ENCODE data around the gene ADAMTS14. TPM values are rescaled to one million over a fixed set of nuclear protein-coding genes. Genes with fewer than 3 reads are reported as not detected.

ADAMTS14 gene
- total and polyA plus RNA-seq, 4 donors, result 0.08 to 2.4 (median 0.37) TPM

- no peaks in the 10 kb centered on the region for H3K4me1 ChIP-seq (ENCODE audit: control insufficient read depth in 1 of 2, insufficient read depth in 2 of 2, low read length in 2 of 2)
- ATAC-seq (ENCODE audit: low FRiP score) (no peak), DNase-seq (no peak)
- no peak overlapping the region for H3K4me3 ChIP-seq (ENCODE audit: low read length in 2 of 2)
- H3K27me3 ChIP-seq (ENCODE audit: control insufficient read depth in 1 of 2, insufficient read depth in 2 of 2, low read length in 1 of 2), result no peaks in the 10 kb centered on the region
- no peak overlapping the region for H3K27ac ChIP-seq (ENCODE audit: low read depth in 1 of 2, low read length in 2 of 2)
- WGBS, 2 donors, result 89 to 91% methylated on average over 10 of the region's 10 CpGs
- intact Hi-C loops (cut with DNase I), result no loop called here
- no peaks in the 10 kb centered on the region for H3K9me3 ChIP-seq (ENCODE audit: control insufficient read depth, low read length)
- no peaks in the 10 kb centered on the region for H3K36me3 ChIP-seq (ENCODE audit: control insufficient read depth in 1 of 2, insufficient read depth in 2 of 2, low read length in 1 of 2)
These were observed 54.7 kb downstream of the ADAMTS14 start for GRCh38 chr10:70726909-70727495.

- no peak overlapping the region for H3K27ac ChIP-seq (ENCODE audit: low read depth in 1 of 2, low read length in 2 of 2)
- no peaks in the 10 kb centered on the region for H3K27me3 ChIP-seq (ENCODE audit: control insufficient read depth in 1 of 2, insufficient read depth in 2 of 2, low read length in 1 of 2)
- ATAC-seq (ENCODE audit: low FRiP score), result no peak
- no peak overlapping the region for H3K4me3 ChIP-seq (ENCODE audit: low read length in 2 of 2)
- H3K4me1 ChIP-seq (ENCODE audit: control insufficient read depth in 1 of 2, insufficient read depth in 2 of 2, low read length in 2 of 2), result no peaks in the 10 kb centered on the region
- DNase-seq, result no peak
- 87 to 93% methylated on average over 2 of the region's 2 CpGs for WGBS, 2 donors
- no peaks in the 10 kb centered on the region for H3K9me3 ChIP-seq (ENCODE audit: control insufficient read depth, low read length)
- no peaks in the 10 kb centered on the region for H3K36me3 ChIP-seq (ENCODE audit: control insufficient read depth in 1 of 2, insufficient read depth in 2 of 2, low read length in 1 of 2)
- intact Hi-C loops (cut with DNase I), result no loop called here
These were observed 56.0 kb downstream of the ADAMTS14 start for GRCh38 chr10:70728328-70728727.

- intact Hi-C loops (cut with DNase I), result no loop called here
- no peaks in the 10 kb centered on the region for H3K9me3 ChIP-seq (ENCODE audit: control insufficient read depth, low read length)
- H3K36me3 ChIP-seq (ENCODE audit: control insufficient read depth in 1 of 2, insufficient read depth in 2 of 2, low read length in 1 of 2), result no peaks in the 10 kb centered on the region
- no peaks in the 10 kb centered on the region for H3K4me1 ChIP-seq (ENCODE audit: control insufficient read depth in 1 of 2, insufficient read depth in 2 of 2, low read length in 2 of 2)
- ATAC-seq (ENCODE audit: low FRiP score) (no peak), DNase-seq (no peak)
- H3K27me3 ChIP-seq (ENCODE audit: control insufficient read depth in 1 of 2, insufficient read depth in 2 of 2, low read length in 1 of 2), result no peaks in the 10 kb centered on the region
- H3K27ac ChIP-seq (ENCODE audit: low read depth in 1 of 2, low read length in 2 of 2), result no peak overlapping the region
- 82 to 88% methylated on average over 16 of the region's 16 CpGs for WGBS, 2 donors
- H3K4me3 ChIP-seq (ENCODE audit: low read length in 2 of 2), result no peak overlapping the region
These were observed 57.6 kb downstream of the ADAMTS14 start for GRCh38 chr10:70729763-70730357.

- Histone ChIP-seq H3K4me3 (ENCODE audit: low read length in 2 of 2) (no peak overlapping the region), H3K4me1 (ENCODE audit: control insufficient read depth in 1 of 2, insufficient read depth in 2 of 2, low read length in 2 of 2) (no peaks in the 10 kb centered on the region), H3K27ac (ENCODE audit: low read depth in 1 of 2, low read length in 2 of 2) (no peak overlapping the region), H3K36me3 (ENCODE audit: control insufficient read depth in 1 of 2, insufficient read depth in 2 of 2, low read length in 1 of 2) (no peaks in the 10 kb centered on the region), H3K27me3 (ENCODE audit: control insufficient read depth in 1 of 2, insufficient read depth in 2 of 2, low read length in 1 of 2) (no peaks in the 10 kb centered on the region), H3K9me3 (ENCODE audit: control insufficient read depth, low read length) (no peaks in the 10 kb centered on the region)
- no peak for ATAC-seq (ENCODE audit: low FRiP score)
- intact Hi-C loops (cut with DNase I), result no loop called here
- 75 to 85% methylated on average over 2 of the region's 2 CpGs for WGBS, 2 donors
- DNase-seq, result no peak
These were observed 58.6 kb downstream of the ADAMTS14 start for GRCh38 chr10:70730955-70731354.

GRCh38 chr10:70732569-70732968 lies 60.3 kb downstream of the ADAMTS14 start:
- no peaks in the 10 kb centered on the region for H3K27me3 ChIP-seq (ENCODE audit: control insufficient read depth in 1 of 2, insufficient read depth in 2 of 2, low read length in 1 of 2)

GRCh38 chr10:70733051-70733450 lies 60.7 kb downstream of the ADAMTS14 start:
- ATAC-seq (ENCODE audit: low FRiP score) (no peak), DNase-seq (no peak)
- no peaks in the 10 kb centered on the region for H3K36me3 ChIP-seq (ENCODE audit: control insufficient read depth in 1 of 2, insufficient read depth in 2 of 2, low read length in 1 of 2)
- H3K27me3 ChIP-seq (ENCODE audit: control insufficient read depth in 1 of 2, insufficient read depth in 2 of 2, low read length in 1 of 2), result no peaks in the 10 kb centered on the region
- H3K4me3 ChIP-seq (ENCODE audit: low read length in 2 of 2), result no peak overlapping the region
- H3K9me3 ChIP-seq (ENCODE audit: control insufficient read depth, low read length), result no peaks in the 10 kb centered on the region
- intact Hi-C loops (cut with DNase I), result no loop called here
- H3K4me1 ChIP-seq (ENCODE audit: control insufficient read depth in 1 of 2, insufficient read depth in 2 of 2, low read length in 2 of 2), result no peaks in the 10 kb centered on the region
- 95 to 100% methylated on average over 1 of the region's 1 CpG for WGBS, 2 donors
- no peak overlapping the region for H3K27ac ChIP-seq (ENCODE audit: low read depth in 1 of 2, low read length in 2 of 2)

More at GRCh38 chr10:70732569-70732968, 60.3 kb downstream of the ADAMTS14 start:
- Histone ChIP-seq H3K9me3 (ENCODE audit: control insufficient read depth, low read length) (no peaks in the 10 kb centered on the region), H3K4me1 (ENCODE audit: control insufficient read depth in 1 of 2, insufficient read depth in 2 of 2, low read length in 2 of 2) (no peaks in the 10 kb centered on the region), H3K36me3 (ENCODE audit: control insufficient read depth in 1 of 2, insufficient read depth in 2 of 2, low read length in 1 of 2) (no peaks in the 10 kb centered on the region), H3K27ac (ENCODE audit: low read depth in 1 of 2, low read length in 2 of 2) (no peak overlapping the region), H3K4me3 (ENCODE audit: low read length in 2 of 2) (no peak overlapping the region)
- ATAC-seq (ENCODE audit: low FRiP score), result no peak
- intact Hi-C loops (cut with DNase I), result no loop called here
- WGBS, 2 donors, result 63 to 74% methylated on average over 4 of the region's 4 CpGs
- no peak for DNase-seq

GRCh38 chr10:70735161-70735560 lies 62.9 kb downstream of the ADAMTS14 start:
- Histone ChIP-seq H3K4me3 (ENCODE audit: low read length in 2 of 2) (no peak overlapping the region), H3K27me3 (ENCODE audit: control insufficient read depth in 1 of 2, insufficient read depth in 2 of 2, low read length in 1 of 2) (no peaks in the 10 kb centered on the region), H3K9me3 (ENCODE audit: control insufficient read depth, low read length) (no peaks in the 10 kb centered on the region), H3K27ac (ENCODE audit: low read depth in 1 of 2, low read length in 2 of 2) (no peak overlapping the region), H3K36me3 (ENCODE audit: control insufficient read depth in 1 of 2, insufficient read depth in 2 of 2, low read length in 1 of 2) (no peaks in the 10 kb centered on the region), H3K4me1 (ENCODE audit: control insufficient read depth in 1 of 2, insufficient read depth in 2 of 2, low read length in 2 of 2) (no peaks in the 10 kb centered on the region)
- intact Hi-C loops (cut with DNase I), result no loop called here
- ATAC-seq (ENCODE audit: low FRiP score), result no peak
- 90 to 94% methylated on average over 3 of the region's 3 CpGs for WGBS, 2 donors
- DNase-seq, result peak in 1 of 2 donors; percentile 41

GRCh38 chr10:70736525-70736924 lies 64.2 kb downstream of the ADAMTS14 start:
- Histone ChIP-seq H3K9me3 (ENCODE audit: control insufficient read depth, low read length) (no peaks in the 10 kb centered on the region), H3K4me3 (ENCODE audit: low read length in 2 of 2) (no peak overlapping the region), H3K4me1 (ENCODE audit: control insufficient read depth in 1 of 2, insufficient read depth in 2 of 2, low read length in 2 of 2) (no peaks in the 10 kb centered on the region), H3K27ac (ENCODE audit: low read depth in 1 of 2, low read length in 2 of 2) (no peak overlapping the region), H3K27me3 (ENCODE audit: control insufficient read depth in 1 of 2, insufficient read depth in 2 of 2, low read length in 1 of 2) (no peaks in the 10 kb centered on the region), H3K36me3 (ENCODE audit: control insufficient read depth in 1 of 2, insufficient read depth in 2 of 2, low read length in 1 of 2) (no peaks in the 10 kb centered on the region)
- WGBS, 2 donors, result 97 to 100% methylated on average over 3 of the region's 3 CpGs
- no peak for ATAC-seq (ENCODE audit: low FRiP score)
- DNase-seq, result peak in 1 of 2 donors; percentile 23
- intact Hi-C loops (cut with DNase I), result no loop called here

GRCh38 chr10:70737250-70737649 lies 64.9 kb downstream of the ADAMTS14 start:
- ATAC-seq (ENCODE audit: low FRiP score) (no peak), DNase-seq (peak in 1 of 2 donors; percentile 9)
- Histone ChIP-seq H3K4me3 (ENCODE audit: low read length in 2 of 2) (no peak overlapping the region), H3K27me3 (ENCODE audit: control insufficient read depth in 1 of 2, insufficient read depth in 2 of 2, low read length in 1 of 2) (no peaks in the 10 kb centered on the region), H3K27ac (ENCODE audit: low read depth in 1 of 2, low read length in 2 of 2) (no peak overlapping the region), H3K36me3 (ENCODE audit: control insufficient read depth in 1 of 2, insufficient read depth in 2 of 2, low read length in 1 of 2) (no peaks in the 10 kb centered on the region), H3K9me3 (ENCODE audit: control insufficient read depth, low read length) (no peaks in the 10 kb centered on the region), H3K4me1 (ENCODE audit: control insufficient read depth in 1 of 2, insufficient read depth in 2 of 2, low read length in 2 of 2) (no peaks in the 10 kb centered on the region)
- intact Hi-C loops (cut with DNase I), result no loop called here
- 88 to 93% methylated on average over 6 of the region's 6 CpGs for WGBS, 2 donors

Data from aorta (tissue), 5 donors.